Esophagus muscularis mucosa (tissue), 4 donors: Measurements from ENCODE around the gene NCOR1.

Source experiments
- EP300 ChIP-seq: sonication (generic); formaldehyde crosslinking; IDR thresholded peaks from one replicate; pipeline ENCODE4 v1.6.1; 2017; ENCODE audit warnings: antibody characterized with exemption
- POLR2A ChIP-seq: fragments of 450-650 bp; IDR thresholded peaks from one replicate; pipeline ENCODE4 v1.6.1; 2017; ENCODE audit warnings: antibody characterized with exemption, moderate library complexity, mild to moderate bottlenecking, low read depth
- POLR2AphosphoS5 ChIP-seq, 2 donors: sonication (generic); formaldehyde crosslinking; IDR thresholded peaks; one replicate each; pipeline ENCODE4 v1.6.1; 2017; ENCODE audit warnings: antibody characterized with exemption in 2 of 2
- TF ChIP-seq, protein P1 (sequence below), 3 experiments: fragments of 200-600 bp in 2 of 3; fragments of 450-650 bp in 1 of 3; sonication (generic) in 2 of 3; IDR thresholded peaks; one replicate each; pipeline ENCODE4 v1.5.1; 2017 to 2019; ENCODE audit warnings: antibody characterized with exemption in 3 of 3, mild to moderate bottlenecking in 2 of 3, moderate library complexity in 1 of 3

DNA sequence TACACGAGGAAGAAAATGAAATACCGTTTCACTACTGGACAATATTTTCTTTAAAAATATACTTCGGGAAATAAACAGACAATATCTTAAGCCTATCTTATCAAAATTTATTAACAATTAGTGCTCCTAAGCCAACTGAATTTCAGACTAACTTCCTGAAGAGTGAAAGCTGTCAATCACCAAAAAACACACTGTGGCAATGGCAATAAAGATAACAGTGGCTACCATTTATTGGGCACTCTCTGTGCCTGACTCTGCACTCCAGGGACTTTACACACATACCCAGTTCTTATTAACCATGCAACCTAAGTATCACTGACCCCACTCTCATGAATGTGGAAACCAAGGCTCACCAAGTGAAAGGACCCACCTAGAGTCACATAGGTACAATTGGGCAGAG is 83.7 kb downstream of the NCOR1 start:
- TF ChIP-seq, protein P1, sequence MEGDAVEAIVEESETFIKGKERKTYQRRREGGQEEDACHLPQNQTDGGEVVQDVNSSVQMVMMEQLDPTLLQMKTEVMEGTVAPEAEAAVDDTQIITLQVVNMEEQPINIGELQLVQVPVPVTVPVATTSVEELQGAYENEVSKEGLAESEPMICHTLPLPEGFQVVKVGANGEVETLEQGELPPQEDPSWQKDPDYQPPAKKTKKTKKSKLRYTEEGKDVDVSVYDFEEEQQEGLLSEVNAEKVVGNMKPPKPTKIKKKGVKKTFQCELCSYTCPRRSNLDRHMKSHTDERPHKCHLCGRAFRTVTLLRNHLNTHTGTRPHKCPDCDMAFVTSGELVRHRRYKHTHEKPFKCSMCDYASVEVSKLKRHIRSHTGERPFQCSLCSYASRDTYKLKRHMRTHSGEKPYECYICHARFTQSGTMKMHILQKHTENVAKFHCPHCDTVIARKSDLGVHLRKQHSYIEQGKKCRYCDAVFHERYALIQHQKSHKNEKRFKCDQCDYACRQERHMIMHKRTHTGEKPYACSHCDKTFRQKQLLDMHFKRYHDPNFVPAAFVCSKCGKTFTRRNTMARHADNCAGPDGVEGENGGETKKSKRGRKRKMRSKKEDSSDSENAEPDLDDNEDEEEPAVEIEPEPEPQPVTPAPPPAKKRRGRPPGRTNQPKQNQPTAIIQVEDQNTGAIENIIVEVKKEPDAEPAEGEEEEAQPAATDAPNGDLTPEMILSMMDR (IDR thresholded peaks at IDR 0.05), result no peak
- TF ChIP-seq EP300 (no peak), POLR2A (no peak), POLR2AphosphoS5 (IDR thresholded peaks at IDR 0.05) (no peak)
